GM12873 (cell line): ENCODE measurements around the gene OR2AG1.
A peak's percentile ranks its signal among the peaks of the same experiment; 100 is the strongest.

ENCODE experiments used
- CTCF ChIP-seq: IDR thresholded peaks from 2 replicates; pipeline ENCODE4 v1.5.1; 2012; ENCODE audit warnings: low read depth, mild to moderate bottlenecking, moderate library complexity, low read length, control low read depth; ENCODE audit not compliant: insufficient read depth; ENCODE audit errors: missing control alignments

The OR2AG1 gene

GRCh38 chr11:6755953-6756347, 26.9 kb upstream of the OR2AG1 start:
- no peak for TF ChIP-seq CTCF

- peak; percentile 81 for TF ChIP-seq CTCF
Observed at GRCh38 chr11:6757373-6757967, 25.4 kb upstream of the OR2AG1 start.

- TF ChIP-seq CTCF = no peak
Observed at GRCh38 chr11:6771926-6772893, 10.6 kb upstream of the OR2AG1 start, which contains the start of gene OR2AG2. OR2AG2 (minus strand) TSS chr11:6771976; CDS start chr11:6768957, 3,019 bp downstream.

GRCh38 chr11:6778518-6778917, 4.3 kb upstream of the OR2AG1 start:
- no peak for TF ChIP-seq CTCF

- no peak for TF ChIP-seq CTCF
Observed at GRCh38 chr11:6780829-6781228, 2.0 kb upstream of the OR2AG1 start.

- no peak for TF ChIP-seq CTCF
Observed at GRCh38 chr11:6790546-6790945, 7.7 kb downstream of the OR2AG1 start.

- TF ChIP-seq CTCF = no peak
Observed at GRCh38 chr11:6794639-6795038, 11.8 kb downstream of the OR2AG1 start.
